Endothelial cell of umbilical vein (primary cell): ENCODE results near the gene OR4E1. TPM values are rescaled to one million over a fixed set of nuclear protein-coding genes. Genes with fewer than 3 reads are reported as not detected.

Experiments
- BruUV-seq: library from RNA; stranded (reverse); fragments of 400-500 nt; replicated peaks from 2 replicates; lab custom pipeline; 2021; lab: Mats Ljungman, UMichigan
- CTCF ChIA-PET: fragments of 300-600, 350-600 bp; sonication (Branson Sonifier 250); formaldehyde crosslinking; loops from one replicate; lab custom pipeline; 2021; ENCODE audit warnings: antibody characterized with exemption, inconsistent platforms; lab: Charles Lee
- POLR2A ChIA-PET: fragments of 300-600, 350-600 bp; sonication (Branson Sonifier 250); formaldehyde crosslinking; loops from one replicate; lab custom pipeline; 2021; ENCODE audit warnings: antibody characterized with exemption, inconsistent platforms; lab: Charles Lee
- DNase-seq: peaks from one replicate; pipeline ENCODE4 v3.0.0-alpha.2; 2011; ENCODE audit warnings: low read depth, low spot score
- FAIRE-seq: peaks from 2 replicates; lab custom pipeline; 2011; peaks lifted over from hg19 to GRCh38; lab: Jason Lieb, UNC
- H2AFZ ChIP-seq: 2 replicates; pipeline ENCODE4 v1.6.0; 2012; ENCODE audit warnings: low read depth, low read length, control low read depth, inconsistent platforms
- H3K27ac ChIP-seq: 2 replicates; pipeline ENCODE4 v1.5.1; 2011; ENCODE audit warnings: low read depth, mild to moderate bottlenecking, control low read depth, low read length, moderate library complexity; ENCODE audit not compliant: insufficient read depth
- H3K27me3 ChIP-seq, 2 experiments: 2 replicates each; pipeline versions ENCODE4 v1.6.0 to v1.6.1; 2011; ENCODE audit warnings: low read length in 2 of 2, mixed read lengths in 1 of 2; ENCODE audit not compliant: control insufficient read depth in 2 of 2, insufficient read depth in 2 of 2
- H3K36me3 ChIP-seq, 2 experiments: 2 replicates in 1 of 2; 3 replicates in 1 of 2; pipeline ENCODE4 v1.5.1; 2011; ENCODE audit warnings: low read length in 2 of 2, mild to moderate bottlenecking in 1 of 2, moderate library complexity in 1 of 2; ENCODE audit not compliant: control insufficient read depth in 2 of 2, insufficient read depth in 2 of 2; ENCODE audit errors: extremely low read depth in 1 of 2
- H3K4me1 ChIP-seq: 3 replicates; pipeline ENCODE4 v1.5.1; 2011; ENCODE audit warnings: mild to moderate bottlenecking, low read length; ENCODE audit not compliant: control insufficient read depth, insufficient read depth; ENCODE audit errors: extremely low read depth
- H3K4me2 ChIP-seq: 2 replicates; pipeline ENCODE4 v1.6.1; 2011; ENCODE audit warnings: low read length, control low read depth, mixed read lengths; ENCODE audit not compliant: insufficient read depth
- H3K4me3 ChIP-seq, 3 experiments: fragments of 200-600 bp in 1 of 3; sonication (generic), shearing (Covaris generic) in 1 of 3; replicated peaks in 1 of 3; 2 replicates each; pipeline ENCODE4 v1.5.1; 2011 to 2016; ENCODE audit warnings: control low read depth in 3 of 3, low read length in 3 of 3, mild to moderate bottlenecking in 2 of 3, inconsistent platforms in 1 of 3, low read depth in 1 of 3, moderate library complexity in 1 of 3; ENCODE audit not compliant: insufficient read depth in 1 of 3
- H3K79me2 ChIP-seq: 2 replicates; pipeline ENCODE4 v1.6.0; 2012; ENCODE audit warnings: low read length, inconsistent platforms; ENCODE audit not compliant: control insufficient read depth, insufficient read depth
- H3K9ac ChIP-seq: replicated peaks from 2 replicates; pipeline ENCODE3; 2011; ENCODE audit warnings: low read length, control low read depth; ENCODE audit not compliant: insufficient read depth; ENCODE audit errors: extremely low read depth
- H3K9me1 ChIP-seq: replicated peaks from 3 replicates; pipeline ENCODE4 v1.6.0; 2011; ENCODE audit warnings: mild to moderate bottlenecking, low read length; ENCODE audit not compliant: control insufficient read depth, insufficient read depth; ENCODE audit errors: extremely low read depth
- H3K9me3 ChIP-seq: replicated peaks from 2 replicates; pipeline ENCODE4 v1.5.1; 2012; ENCODE audit warnings: low read length, inconsistent platforms; ENCODE audit not compliant: control insufficient read depth, insufficient read depth
- H4K20me1 ChIP-seq: replicated peaks from 2 replicates; pipeline ENCODE3; 2011; ENCODE audit warnings: mild to moderate bottlenecking, low read length; ENCODE audit not compliant: control insufficient read depth, insufficient read depth; ENCODE audit errors: extremely low read depth
- CTCF ChIP-seq, 2 donors: IDR thresholded peaks; 1 replicate in 1 of 2; 2 replicates in 1 of 2; pipeline ENCODE4 v1.5.1; 2011; ENCODE audit warnings: low read length in 2 of 2, mild to moderate bottlenecking in 2 of 2, moderate library complexity in 2 of 2, control low read depth in 1 of 2, inconsistent platforms in 1 of 2, low read depth in 1 of 2; ENCODE audit not compliant: insufficient read depth in 1 of 2; ENCODE audit errors: extremely low read depth in 1 of 2
- EZH2 ChIP-seq: IDR thresholded peaks from 2 replicates; pipeline ENCODE4 v1.6.1; 2012; ENCODE audit warnings: borderline replicate concordance, low read depth, mild to moderate bottlenecking, moderate library complexity, low read length, inconsistent platforms; ENCODE audit not compliant: severe bottlenecking
- FOS ChIP-seq: IDR thresholded peaks from 2 replicates; pipeline ENCODE4 v1.6.1; 2011; ENCODE audit warnings: mild to moderate bottlenecking, low read length, moderate library complexity, borderline replicate concordance; ENCODE audit not compliant: insufficient read depth
- GATA2 ChIP-seq: IDR thresholded peaks from 2 replicates; pipeline ENCODE4 v1.7.0; 2011; ENCODE audit warnings: low read depth, mild to moderate bottlenecking, moderate library complexity, mixed read lengths, low read length; ENCODE audit not compliant: insufficient read length, insufficient read depth
- JUN ChIP-seq: IDR thresholded peaks from 2 replicates; pipeline ENCODE4 v1.6.1; 2011; ENCODE audit warnings: borderline replicate concordance, low read depth; ENCODE audit not compliant: insufficient read length, insufficient read depth
- MAX ChIP-seq: IDR thresholded peaks from 2 replicates; pipeline ENCODE4 v1.6.1; 2011; ENCODE audit not compliant: insufficient read depth, insufficient read length
- MYC ChIP-seq: IDR thresholded peaks from one replicate; pipeline ENCODE4 v1.6.1; 2011; ENCODE audit warnings: mild to moderate bottlenecking, low read depth, low read length
- POLR2A ChIP-seq: IDR thresholded peaks from 2 replicates; pipeline ENCODE4 v1.6.1; 2012; ENCODE audit warnings: low read depth, mild to moderate bottlenecking, control low read depth, low read length
- POLR2AphosphoS5 ChIP-seq: IDR thresholded peaks from 2 replicates; pipeline ENCODE4 v1.6.1; 2012; ENCODE audit warnings: low read depth, mild to moderate bottlenecking, control low read depth, low read length, moderate library complexity; ENCODE audit not compliant: insufficient read depth
- dilution Hi-C: fragments of 300-500 bp; cut with MboI; formaldehyde crosslinking; loops from one replicate; pipeline ENCODE4 v1.15.0; 2019; ENCODE audit warnings: low sequenced_read_pairs; ENCODE audit not compliant: extremely low pct_ligation_motif_present
- intact Hi-C: fragments of 100-400 bp; cut with micrococcal nuclease; formaldehyde crosslinking; loops from one replicate; pipeline ENCODE4 v1.10.0; 2022
- polyA plus RNA-seq, 4 experiments: library from polyadenylated mRNA; depleted of rRNA in 3 of 4; stranded (reverse) in 3 of 4; unstranded in 1 of 4; fragments of >200 nt; gene quantifications; 2 replicates each; pipeline versions ENCODE4 v1.2.1 to v1.2.3, GENCODE V29; 2011 to 2012; ENCODE audit warnings: missing spikeins in 1 of 4
- total RNA-seq: library from RNA; stranded (reverse); gene quantifications from 2 replicates; pipeline ENCODE4 v1.2.3, GENCODE V29; 2021

OR4E1 gene
- total and polyA plus RNA-seq, 2 donors (not counting 3 experiments of a cell fraction or from before 2014, with no cell fraction given) = not detected

GRCh38 chr14:21719841-21720240 lies 46.2 kb upstream of the OR4E1 start:
- Histone ChIP-seq H3K36me3 (no peaks in the 10 kb centered on the region), H3K9ac (no peak overlapping the region), H3K9me3 (no peaks in the 10 kb centered on the region), H3K79me2 (no peaks in the 10 kb centered on the region), H3K4me2 (no peak overlapping the region), H3K27ac (no peak overlapping the region), H3K27me3 (peaks cover 10 to 15% of the 10 kb centered on the region in 2 experiments), H2AFZ (no peak overlapping the region), H4K20me1 (no peaks in the 10 kb centered on the region), H3K9me1 (peaks cover 4% of the 10 kb centered on the region), H3K4me3 (no peak overlapping the region), H3K4me1 (no peaks in the 10 kb centered on the region)
- DNase-seq (no peak), FAIRE-seq (no peak)
- TF ChIP-seq CTCF (IDR thresholded peaks at IDR 0.05; ENCODE audit: extremely low read depth in 1 of 2, insufficient read depth in 1 of 2, low read depth in 1 of 2, low read length in 2 of 2) (no peak), FOS (no peak), MYC (no peak), MAX (no peak), GATA2 (no peak), POLR2AphosphoS5 (no peak), EZH2 (no peak), JUN (no peak), POLR2A (no peak)
- dilution Hi-C loops (no loop called here), intact Hi-C loops (loop anchor here (10.0 kb wide), 1 partner anchor 75 kb away; no protein-coding TSS in a partner anchor)
- ChIA-PET CTCF (no interaction called here), POLR2A (no interaction called here)
- BruUV-seq = no TSS peak
